Measurements from ENCODE around the gene RAB3A.

GRCh38 chr19:18229474-18229873 is 25.6 kb upstream of the RAB3A start:
- no peak for TF ChIP-seq EZH2phosphoT487 (conservative IDR thresholded peaks at IDR 0.05; ENCODE audit: low read length)
- TF ChIP-seq CTCF (IDR thresholded peaks at IDR 0.05; ENCODE audit: insufficient read depth, low read length, poor library complexity, severe bottlenecking) = peak; percentile 85
